ENCODE measurements around the gene CLK1. TPM values are rescaled to one million over a fixed set of nuclear protein-coding genes. Genes with fewer than 3 reads are reported as not detected.

Gene CLK1
- total and polyA plus RNA-seq, 3 donors from 2014 or later: 62.7 to 117 (median 107) TPM

DNA sequence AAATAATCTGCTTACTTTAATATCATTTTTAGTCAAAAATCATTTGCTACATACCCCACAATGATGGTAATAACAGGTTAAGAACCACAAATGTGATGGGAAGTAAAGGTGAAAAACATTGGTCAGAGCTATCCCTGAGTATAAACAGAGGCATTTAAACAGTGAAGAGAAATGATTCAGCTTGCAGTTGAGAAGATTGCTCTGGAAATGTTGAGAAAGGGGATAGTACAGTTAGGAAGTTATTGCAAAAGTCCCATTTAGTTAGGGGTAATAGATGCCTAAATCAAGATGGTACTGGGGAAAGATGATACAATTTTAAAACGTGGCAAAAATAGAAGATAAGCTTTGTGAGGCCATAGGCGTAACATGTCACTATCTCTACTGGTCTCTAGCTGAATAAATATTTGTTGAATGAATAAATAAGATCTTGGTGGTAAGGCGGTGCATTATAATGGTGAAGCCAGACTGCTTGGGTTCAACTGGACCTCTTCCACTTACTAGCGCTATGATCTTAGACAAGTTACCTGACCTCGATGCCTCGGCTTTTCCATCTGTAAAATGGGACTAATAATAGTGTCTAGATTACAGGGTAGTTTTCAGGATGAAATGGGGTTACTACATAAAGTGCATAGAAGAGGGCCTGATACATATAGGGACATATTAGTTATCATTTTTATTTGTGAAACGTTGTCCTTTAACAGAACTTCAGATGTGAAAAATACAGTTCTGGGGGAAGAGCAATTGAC is 54.8 kb downstream of the CLK1 start:
- intact Hi-C loops (cut with DNase I; ENCODE audit: low total_unique reads): loop anchor here (5.0 kb wide), 1 partner anchor 48 kb away; no protein-coding TSS in a partner anchor
- peak overlapping the region in 1 of 2 donors; percentile 96 for H3K27ac ChIP-seq
- no peak for DNase-seq
- TF ChIP-seq CTCF (IDR thresholded peaks at IDR 0.05) (no peak), POLR2A (IDR thresholded peaks at IDR 0.05) (no peak)
- no peaks in the 10 kb centered on the region for H3K9me3 ChIP-seq
- H3K27me3 ChIP-seq: no peaks in the 10 kb centered on the region
- peaks cover 18% of the 10 kb centered on the region for H3K4me1 ChIP-seq
- 52 to 63% methylated on average over 7 of the region's 7 CpGs for WGBS, 2 donors
- H3K36me3 ChIP-seq (ENCODE audit: low read depth, missing control alignments): no peaks in the 10 kb centered on the region
- H3K4me3 ChIP-seq: no peak overlapping the region

Small RNA genes lying within 50 kb of the gene (small RNA-seq; reads per million reads assigned to genes)
- 0 reads per million in 2 donors for gene RF00019
- 0 reads per million in 2 donors for gene RNA5SP115
- gene RNU6-312P: 0 reads per million in 2 donors
- gene RNU6-31P: 0.09 to 0.19 reads per million in 2 donors
- gene RNU6-762P: 0 reads per million in 2 donors

Other genes starting within 250 kb of the CLK1 start
- gene BZW1, start 52.7 kb downstream of the CLK1 start, total RNA-seq: 100 to 1,000 TPM; 238 to 284 TPM
- gene BZW1, start 52.7 kb downstream of the CLK1 start, polyA plus RNA-seq (ENCODE audit: insufficient read depth, low read depth, low replicate concordance): 267 TPM
- 10 to 100 TPM; 37.0 to 44.7 TPM for gene PPIL3, start 24.4 kb upstream of the CLK1 start, total RNA-seq
- gene PPIL3, start 24.4 kb upstream of the CLK1 start, polyA plus RNA-seq (ENCODE audit: insufficient read depth, low read depth, low replicate concordance): 50.2 TPM
- gene NIF3L1, start 24.7 kb upstream of the CLK1 start, total RNA-seq: 10 to 100 TPM; 36.1 to 45.9 TPM
- 36.1 TPM for gene NIF3L1, start 24.7 kb upstream of the CLK1 start, polyA plus RNA-seq (ENCODE audit: insufficient read depth, low read depth, low replicate concordance)
- 10 to 100 TPM; 31.8 to 32.5 TPM for gene ORC2, start 99.0 kb upstream of the CLK1 start, total RNA-seq
- gene ORC2, start 99.0 kb upstream of the CLK1 start, polyA plus RNA-seq (ENCODE audit: insufficient read depth, low read depth, low replicate concordance): 70.4 TPM
- gene HYCC2, start 207.0 kb upstream of the CLK1 start, total RNA-seq: 10 to 100 TPM; 26.8 to 27.9 TPM
- gene HYCC2, start 207.0 kb upstream of the CLK1 start, polyA plus RNA-seq (ENCODE audit: insufficient read depth, low read depth, low replicate concordance): 10.7 TPM
- gene NDUFB3, start 207.3 kb upstream of the CLK1 start, total RNA-seq: 10 to 100 TPM; 46.8 to 56.2 TPM
- 129 TPM for gene NDUFB3, start 207.3 kb upstream of the CLK1 start, polyA plus RNA-seq (ENCODE audit: insufficient read depth, low read depth, low replicate concordance)

Measured in testis (tissue), 3 donors.